OCI-LY7 (cell line): ENCODE measurements around the gene STON2. TPM values are rescaled to one million over a fixed set of nuclear protein-coding genes. Genes with fewer than 3 reads are reported as not detected.

Experiments used
- BruUV-seq: library from RNA; stranded (reverse); fragments of 400-500 nt; replicated peaks from 2 replicates; lab custom pipeline; 2021; lab: Mats Ljungman, UMichigan
- CTCF ChIA-PET: fragments of 300-600 bp; sonication (Branson Sonifier 250); formaldehyde crosslinking; loops from one replicate; lab custom pipeline; 2022; ENCODE audit warnings: antibody characterized with exemption; ENCODE audit not compliant: unreplicated experiment; lab: Charles Lee
- POLR2A ChIA-PET: fragments of 300-600 bp; sonication (Branson Sonifier 250); formaldehyde crosslinking; loops from one replicate; lab custom pipeline; 2022; ENCODE audit warnings: antibody characterized with exemption; lab: Charles Lee
- DNase-seq: peaks from one replicate; pipeline ENCODE4 v3.0.0-alpha.2; 2015; ENCODE audit warnings: low spot score
- H2AFZ ChIP-seq: fragments of 200-600 bp; sonication (generic), shearing (Covaris generic); 2 replicates; pipeline ENCODE4 v1.6.1; 2014; ENCODE audit warnings: mild to moderate bottlenecking, antibody characterized with exemption, low read length, moderate library complexity
- H3K27ac ChIP-seq: fragments of 200-600 bp; sonication (generic); 2 replicates; pipeline ENCODE4 v1.5.1; 2014; ENCODE audit warnings: mixed run types, low read depth, mild to moderate bottlenecking, moderate library complexity, low read length, inconsistent platforms; ENCODE audit not compliant: poor library complexity, severe bottlenecking
- H3K36me3 ChIP-seq: fragments of 200-600 bp; sonication (generic); 2 replicates; pipeline ENCODE4 v1.6.1; 2014; ENCODE audit warnings: mild to moderate bottlenecking, antibody characterized with exemption, low read length, moderate library complexity, mixed read lengths; ENCODE audit not compliant: insufficient read depth
- H3K4me1 ChIP-seq: fragments of 200-600 bp; sonication (generic); 2 replicates; pipeline ENCODE4 v1.5.1; 2014; ENCODE audit warnings: mild to moderate bottlenecking, low read length; ENCODE audit not compliant: insufficient read depth, poor library complexity, severe bottlenecking
- H3K4me2 ChIP-seq: fragments of 200-600 bp; sonication (generic); 2 replicates; pipeline ENCODE4 v1.6.1; 2014; ENCODE audit warnings: mild to moderate bottlenecking, low read length
- H3K4me3 ChIP-seq: fragments of 200-600 bp; sonication (generic); 2 replicates; pipeline ENCODE4 v1.5.1; 2014; ENCODE audit warnings: mild to moderate bottlenecking, low read depth, low read length; ENCODE audit not compliant: poor library complexity, severe bottlenecking
- H3K79me2 ChIP-seq: fragments of 200-600 bp; sonication (generic); 2 replicates; pipeline ENCODE4 v1.6.1; 2016; ENCODE audit warnings: low read depth, mild to moderate bottlenecking, low read length, moderate library complexity, mixed read lengths; ENCODE audit not compliant: insufficient read depth
- H3K9me2 ChIP-seq: fragments of 200-600 bp; sonication (generic); 2 replicates; pipeline ENCODE4 v1.6.1; 2016; ENCODE audit warnings: mild to moderate bottlenecking, low read length, mixed read lengths; ENCODE audit not compliant: insufficient read depth
- H3K9me3 ChIP-seq: fragments of 200-600 bp; sonication (generic); 2 replicates; pipeline ENCODE4 v1.6.1; 2014; ENCODE audit warnings: mild to moderate bottlenecking, mixed run types, low read length, mixed read lengths
- H4K20me1 ChIP-seq: fragments of 200-600 bp; sonication (generic); 2 replicates; pipeline ENCODE4 v1.6.1; 2014; ENCODE audit warnings: mild to moderate bottlenecking, antibody characterized with exemption, low read length, moderate library complexity, mixed read lengths; ENCODE audit not compliant: insufficient read depth
- EZH2phosphoT487 ChIP-seq: fragments of 200-600 bp; sonication (generic); IDR thresholded peaks from 2 replicates; pipeline ENCODE4 v1.6.1; 2018; ENCODE audit warnings: low read depth, borderline replicate concordance, mild to moderate bottlenecking, mixed run types, antibody characterized with exemption, low read length, moderate library complexity, mixed read lengths
- intact Hi-C: fragments of 100-400 bp; cut with micrococcal nuclease; formaldehyde crosslinking; loops from one replicate; pipeline ENCODE4 v1.10.0; 2022; ENCODE audit not compliant: unreplicated experiment
- total RNA-seq, 2 experiments: library from RNA; depleted of rRNA in 1 of 2; stranded (reverse); fragments of >200 nt in 1 of 2; shearing (Covaris generic) in 1 of 2; gene quantifications; 2 replicates each; pipeline ENCODE4 v1.2.3, GENCODE V29; 2014 to 2022
- TF ChIP-seq, protein P1 (sequence below): fragments of 200-600 bp; sonication (generic); conservative IDR thresholded peaks from 2 replicates; pipeline ENCODE4 v1.5.1; 2014; ENCODE audit warnings: mild to moderate bottlenecking, antibody characterized with exemption, low read length, moderate library complexity, mixed read lengths

Gene STON2
- total RNA-seq, 2 experiments from 2014 or later, result 0.25 TPM; not detected in 1

- BruUV-seq, result no TSS peak
- Histone ChIP-seq H4K20me1 (no peaks in the 10 kb centered on the region), H3K27ac (no peak overlapping the region), H3K36me3 (no peaks in the 10 kb centered on the region), H3K79me2 (no peaks in the 10 kb centered on the region), H3K9me2 (no peaks in the 10 kb centered on the region), H2AFZ (peak overlapping the region; percentile 16; the same call in 1 of the 2 replicates), H3K4me2 (no peak overlapping the region), H3K4me3 (no peak overlapping the region), H3K9me3 (no peaks in the 10 kb centered on the region), H3K4me1 (peaks cover 26% of the 10 kb centered on the region)
- TF ChIP-seq EZH2phosphoT487, result no peak
- TF ChIP-seq, protein P1, sequence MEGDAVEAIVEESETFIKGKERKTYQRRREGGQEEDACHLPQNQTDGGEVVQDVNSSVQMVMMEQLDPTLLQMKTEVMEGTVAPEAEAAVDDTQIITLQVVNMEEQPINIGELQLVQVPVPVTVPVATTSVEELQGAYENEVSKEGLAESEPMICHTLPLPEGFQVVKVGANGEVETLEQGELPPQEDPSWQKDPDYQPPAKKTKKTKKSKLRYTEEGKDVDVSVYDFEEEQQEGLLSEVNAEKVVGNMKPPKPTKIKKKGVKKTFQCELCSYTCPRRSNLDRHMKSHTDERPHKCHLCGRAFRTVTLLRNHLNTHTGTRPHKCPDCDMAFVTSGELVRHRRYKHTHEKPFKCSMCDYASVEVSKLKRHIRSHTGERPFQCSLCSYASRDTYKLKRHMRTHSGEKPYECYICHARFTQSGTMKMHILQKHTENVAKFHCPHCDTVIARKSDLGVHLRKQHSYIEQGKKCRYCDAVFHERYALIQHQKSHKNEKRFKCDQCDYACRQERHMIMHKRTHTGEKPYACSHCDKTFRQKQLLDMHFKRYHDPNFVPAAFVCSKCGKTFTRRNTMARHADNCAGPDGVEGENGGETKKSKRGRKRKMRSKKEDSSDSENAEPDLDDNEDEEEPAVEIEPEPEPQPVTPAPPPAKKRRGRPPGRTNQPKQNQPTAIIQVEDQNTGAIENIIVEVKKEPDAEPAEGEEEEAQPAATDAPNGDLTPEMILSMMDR, result no peak
- intact Hi-C loops, result no loop called here
- DNase-seq, result no peak
- POLR2A ChIA-PET, result interaction anchor here (0.6 to 1.8 kb wide), 3 partner anchors 76 to 195 kb away, joined by 3 to 6 read pairs (median 5); no protein-coding TSS in a partner anchor
- CTCF ChIA-PET, result no interaction called here
Observed at GRCh38 chr14:81265636-81266169, 134.4 kb downstream of the STON2 start.

DNA sequence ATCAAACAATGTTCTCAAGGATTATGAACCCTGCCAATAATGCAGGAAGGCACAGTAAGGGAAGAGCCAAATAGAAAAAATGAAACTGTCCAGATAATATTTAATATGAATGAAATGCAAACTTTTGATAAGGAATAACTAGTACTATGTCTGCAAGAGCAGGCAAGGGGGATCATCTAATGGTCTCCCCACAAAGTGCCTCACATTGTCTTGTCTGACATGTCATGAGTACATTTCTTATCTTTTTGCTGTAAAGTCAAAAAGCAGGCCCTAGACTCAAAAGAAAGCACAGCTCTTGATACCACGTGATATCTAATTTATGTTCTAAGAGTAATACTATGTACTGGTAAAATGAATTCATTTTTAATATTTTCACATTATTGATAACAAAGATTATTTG is 135.5 kb downstream of the STON2 start:
- Histone ChIP-seq H3K9me3 (no peaks in the 10 kb centered on the region), H2AFZ (no peak overlapping the region), H3K36me3 (no peaks in the 10 kb centered on the region), H3K4me1 (peaks cover 26% of the 10 kb centered on the region), H3K79me2 (no peaks in the 10 kb centered on the region), H3K4me2 (no peak overlapping the region), H3K9me2 (no peaks in the 10 kb centered on the region), H3K4me3 (no peak overlapping the region), H4K20me1 (no peaks in the 10 kb centered on the region), H3K27ac (no peak overlapping the region)
- no peak for TF ChIP-seq EZH2phosphoT487
- BruUV-seq, result no TSS peak
- CTCF ChIA-PET, result no interaction called here
- POLR2A ChIA-PET, result no interaction called here
- intact Hi-C loops, result no loop called here
- no peak for DNase-seq

DNA sequence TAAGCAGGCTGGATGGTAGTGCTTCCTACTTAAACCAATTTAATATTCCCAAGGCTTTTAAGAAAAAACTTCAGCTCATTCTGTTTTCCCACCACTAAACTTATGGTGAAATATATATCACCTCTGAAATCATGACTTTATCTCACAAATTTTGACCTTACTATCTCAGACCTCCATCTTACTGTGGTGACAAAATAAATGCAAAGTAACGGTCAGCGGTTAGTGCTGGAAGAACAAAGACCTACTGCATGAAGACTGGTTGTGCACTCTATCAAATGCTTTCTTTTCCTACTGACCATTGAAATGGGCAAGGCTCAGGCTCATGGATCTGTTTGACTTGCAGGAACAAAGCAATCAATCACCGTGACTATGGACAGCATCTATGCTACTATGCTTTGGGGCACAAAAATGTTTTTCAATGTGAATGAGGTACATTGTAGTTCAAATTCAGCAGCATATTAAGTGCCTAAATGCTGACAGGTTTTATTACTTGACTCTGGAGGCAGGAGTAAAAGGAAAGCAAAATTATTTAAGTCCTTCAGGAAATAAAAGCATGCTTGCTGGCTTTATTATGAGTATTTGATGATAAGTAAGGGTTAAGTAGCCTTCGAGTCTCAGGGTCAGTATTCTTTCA is 136.2 kb downstream of the STON2 start:
- Histone ChIP-seq H3K4me1 (peaks cover 19% of the 10 kb centered on the region), H3K9me2 (no peaks in the 10 kb centered on the region), H2AFZ (peak overlapping the region; percentile 13; the same call in 1 of the 2 replicates), H3K4me3 (no peak overlapping the region), H3K4me2 (no peak overlapping the region), H3K36me3 (no peaks in the 10 kb centered on the region), H4K20me1 (no peaks in the 10 kb centered on the region), H3K79me2 (no peaks in the 10 kb centered on the region), H3K27ac (no peak overlapping the region), H3K9me3 (no peaks in the 10 kb centered on the region)
- no TSS peak for BruUV-seq
- TF ChIP-seq, protein P1, result no peak
- TF ChIP-seq EZH2phosphoT487, result no peak
- ChIA-PET POLR2A (interaction anchor here (0.7 to 1.1 kb wide), 3 partner anchors 26 to 202 kb away, joined by 3 to 5 read pairs (median 3); no protein-coding TSS in a partner anchor), CTCF (no interaction called here)
- intact Hi-C loops, result no loop called here
- no peak for DNase-seq
